ENCODE data around the gene CDK5RAP3.
A peak's percentile ranks its signal among the peaks of the same experiment; 100 is the strongest.
"Not testable (repeated sequence)": the region's sequence is repeated elsewhere in the genome, so short reads cannot be mapped to it uniquely, and the experiment has no call there.

The CDK5RAP3 gene

DNA sequence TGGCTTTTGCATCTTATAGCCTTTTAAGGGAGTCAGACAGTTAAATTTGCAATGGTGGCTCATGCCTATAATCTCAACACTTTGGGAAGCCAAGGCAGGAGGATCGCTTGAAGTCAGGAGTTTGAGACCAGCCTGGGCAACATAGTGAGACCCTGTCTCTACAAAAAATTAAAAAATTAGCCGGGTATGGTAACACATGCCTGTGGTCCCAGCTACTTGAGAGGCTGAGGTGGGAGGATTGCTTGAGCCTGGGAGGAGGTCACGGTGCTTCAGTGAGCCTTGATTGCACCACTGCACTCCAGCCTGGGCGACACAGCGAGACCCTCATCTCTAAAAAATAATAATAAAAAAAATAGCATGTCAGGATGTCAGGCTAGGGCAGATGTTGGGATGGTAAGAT, 30.7 kb downstream of the CDK5RAP3 start:
- not testable (repeated sequence) for DNase-seq

DNA sequence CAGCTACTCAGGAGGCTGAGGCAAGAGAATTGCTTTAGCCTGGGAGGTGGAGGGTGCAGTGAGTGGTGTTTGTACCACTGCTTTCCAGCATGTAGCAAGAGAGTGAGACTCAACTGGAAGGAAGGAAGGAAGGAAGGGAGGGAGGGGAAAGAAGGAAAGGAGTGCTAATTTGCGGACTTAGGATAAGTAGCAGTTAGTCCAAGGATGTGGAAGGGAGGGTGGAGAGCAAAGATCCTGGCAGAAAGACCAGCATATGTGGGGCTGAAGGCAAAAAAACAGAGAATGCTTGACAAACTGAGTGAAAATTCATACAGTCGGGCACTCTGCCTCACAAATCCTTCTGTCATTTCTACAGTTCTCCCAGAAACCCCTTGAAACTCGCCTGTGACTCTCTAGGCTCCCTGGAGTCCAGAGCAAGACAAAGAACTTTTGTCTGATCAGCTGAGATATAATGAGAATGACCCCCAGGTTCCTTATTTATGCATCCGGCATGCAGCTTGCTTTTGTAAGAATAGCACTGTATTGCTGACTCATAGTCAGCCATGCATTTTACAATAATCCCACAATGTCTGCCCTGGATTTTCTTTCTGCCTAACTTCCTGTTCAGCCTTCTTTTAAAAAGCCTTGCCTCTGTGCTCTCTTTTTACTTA, 31.5 kb downstream of the CDK5RAP3 start:
- DNase-seq = peak; percentile 18

DNA sequence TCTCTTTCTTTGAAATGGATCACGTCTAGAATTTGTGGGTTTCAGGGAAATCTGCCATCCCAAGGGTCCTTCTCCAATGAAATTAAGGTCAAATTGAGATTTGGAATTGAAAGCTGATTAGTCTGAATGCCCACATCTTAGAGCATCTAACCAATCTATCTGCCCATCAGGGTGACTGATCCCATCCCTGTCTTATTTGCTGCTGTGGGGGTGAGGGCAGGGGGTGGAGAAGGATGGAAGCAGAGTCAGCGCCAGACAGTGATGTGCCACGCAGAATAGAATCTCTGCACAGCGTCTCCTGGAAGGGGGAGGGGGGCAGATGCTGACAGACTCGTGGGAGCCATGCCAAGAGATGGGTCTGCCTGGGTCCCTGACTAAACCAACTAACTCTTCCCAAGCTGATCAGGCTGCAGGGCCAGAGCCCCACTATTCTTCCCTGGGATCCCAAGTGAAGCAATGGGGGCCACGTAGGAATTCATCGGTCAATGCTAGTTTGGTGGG, 32.1 kb downstream of the CDK5RAP3 start:
- no peak for DNase-seq

DNA sequence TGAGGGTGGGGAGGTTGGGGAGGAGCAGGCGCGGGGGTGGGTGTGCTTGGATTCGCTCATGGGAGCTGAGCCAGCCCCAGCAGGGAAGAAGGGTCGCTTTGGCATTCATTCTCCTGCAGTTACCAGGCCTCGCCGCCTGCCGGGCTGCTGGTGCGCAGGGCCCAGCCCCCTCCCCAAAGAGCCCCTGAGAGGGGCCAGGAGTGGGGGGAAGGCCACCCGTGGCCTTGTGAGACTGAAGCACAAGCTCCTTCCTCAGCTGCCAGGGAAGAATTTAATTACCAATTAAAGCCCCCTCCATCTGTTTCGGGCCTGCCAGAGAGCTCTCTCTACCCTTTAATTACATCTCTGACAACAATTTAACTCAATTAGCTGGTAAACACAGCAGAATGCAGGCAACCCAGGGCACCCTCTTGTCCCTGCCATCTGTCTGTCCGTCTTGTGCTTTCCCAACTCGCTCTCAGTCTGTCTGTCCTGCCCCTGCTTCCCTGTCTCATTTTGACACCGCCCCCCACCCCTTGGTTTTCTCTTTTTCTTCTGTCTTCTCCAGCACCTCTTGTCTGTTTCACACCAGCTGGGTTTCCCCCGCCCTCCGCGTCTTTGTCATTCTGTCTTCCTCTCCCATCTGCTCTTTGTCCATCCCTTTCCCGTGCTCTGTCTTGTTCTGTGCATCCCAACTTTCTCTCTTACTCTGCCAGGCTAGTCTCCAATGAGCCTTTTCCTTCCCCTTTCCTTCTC, 32.7 kb downstream of the CDK5RAP3 start:
- no peak for DNase-seq

DNA sequence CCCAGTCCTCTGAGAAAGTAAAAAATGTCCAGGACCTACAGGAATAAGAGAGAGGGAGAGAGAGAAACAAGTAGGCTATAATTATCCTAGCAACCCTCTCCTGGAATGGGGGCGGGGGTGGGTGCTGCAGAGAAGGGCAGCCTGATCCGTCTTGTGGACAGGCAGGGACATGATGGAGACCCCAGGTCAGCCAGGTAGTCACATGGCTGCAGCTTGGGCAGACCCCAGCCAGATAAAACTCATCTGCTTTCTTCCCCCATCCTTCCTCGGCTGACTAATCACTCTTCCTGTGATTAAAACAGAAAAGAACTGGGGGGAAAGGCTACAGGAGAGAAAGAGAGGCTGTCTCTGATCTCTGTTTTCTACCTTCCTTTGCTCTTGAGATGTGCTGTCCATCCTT, 34.1 kb downstream of the CDK5RAP3 start:
- no peak for DNase-seq

DNA sequence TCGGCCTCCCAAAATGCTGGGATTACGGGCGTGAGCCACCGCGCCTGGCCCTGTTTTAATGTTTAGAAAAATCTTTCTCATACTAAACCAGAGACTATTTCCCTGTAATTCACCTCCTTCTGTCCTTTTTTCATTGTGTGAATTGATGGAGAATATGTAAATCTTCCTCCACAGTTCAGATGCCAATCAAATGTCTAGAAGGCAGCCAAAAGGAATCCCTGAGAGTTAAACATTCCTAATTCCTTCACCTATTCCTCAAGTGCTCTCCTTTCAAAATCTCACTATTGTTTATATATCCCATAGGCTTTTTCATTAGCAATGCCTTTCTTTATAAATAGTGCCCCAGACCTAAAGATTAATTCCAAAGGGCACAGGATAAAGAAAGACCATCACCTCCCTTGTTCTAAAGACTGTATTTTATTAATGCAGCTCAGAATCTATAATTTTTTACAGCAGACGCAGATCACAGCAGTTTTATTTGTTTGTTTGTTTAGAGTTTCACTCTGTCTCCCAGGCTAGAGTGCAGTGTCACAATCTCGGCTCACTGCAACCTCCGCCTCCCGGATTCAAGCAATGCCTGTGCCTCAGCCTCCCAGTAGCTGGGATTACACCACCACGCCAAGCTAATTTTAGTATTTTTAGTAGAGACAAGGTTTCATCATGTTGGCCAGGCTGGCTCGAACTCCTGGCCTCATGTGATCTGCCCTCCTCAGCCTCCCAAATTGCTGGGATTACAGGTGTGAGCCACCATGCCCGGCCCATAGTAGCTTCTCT, 36.2 kb downstream of the CDK5RAP3 start:
- no peak for DNase-seq

DNA sequence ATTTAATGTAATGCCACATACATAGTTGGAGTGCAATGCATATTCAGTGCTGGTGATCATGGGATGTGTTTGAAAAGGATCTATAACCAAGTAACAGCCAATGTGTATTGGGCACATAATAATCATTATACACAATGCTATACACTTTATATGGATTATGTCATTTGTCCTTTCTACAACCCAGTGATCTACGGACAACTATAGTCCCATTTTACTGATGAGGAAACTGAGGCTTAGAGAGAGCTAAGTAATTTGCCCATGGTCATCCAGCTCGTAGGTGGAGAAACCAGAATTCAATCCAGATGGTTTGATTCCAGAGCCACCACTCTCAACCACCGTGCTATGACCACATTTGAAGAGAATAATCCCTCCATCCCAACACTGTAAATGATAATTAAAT, 39.3 kb downstream of the CDK5RAP3 start:
- no peak for DNase-seq

DNA sequence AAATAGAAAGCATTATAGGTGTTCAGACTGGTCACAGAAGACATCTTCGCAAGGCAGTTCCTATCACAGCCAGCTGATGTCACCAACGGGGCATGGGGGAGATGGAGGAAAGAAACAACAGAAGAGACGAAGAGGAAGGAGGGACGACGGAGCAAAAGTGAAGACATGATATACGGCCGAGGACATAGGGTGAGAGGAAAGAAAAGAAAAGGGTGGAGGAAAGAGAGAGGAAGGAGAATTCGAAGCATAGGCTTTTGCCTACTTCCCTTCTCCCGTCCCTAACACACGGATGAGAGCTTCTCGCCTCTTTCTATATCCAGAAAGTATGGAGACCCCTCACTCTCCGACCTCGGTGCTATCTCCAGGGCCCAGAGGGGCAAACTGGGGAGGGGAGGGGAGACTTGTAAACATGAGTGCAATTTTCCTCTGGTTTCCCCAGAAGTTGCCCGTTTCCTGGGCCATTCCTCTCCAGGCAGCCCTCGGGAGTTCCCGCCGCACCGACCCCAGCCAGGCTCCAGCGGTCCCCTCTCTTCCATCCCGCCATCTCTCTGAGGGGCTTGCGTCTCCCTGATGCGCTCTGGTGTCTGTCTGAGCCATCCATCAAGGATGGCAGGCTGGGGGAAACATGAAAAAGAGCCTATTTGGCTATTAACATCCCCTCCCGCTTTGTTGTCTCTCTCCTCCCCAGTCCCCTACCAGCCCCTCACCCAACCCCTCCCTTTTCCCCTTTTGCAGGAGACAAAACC, 40.7 kb downstream of the CDK5RAP3 start:
- peak; percentile 78 for DNase-seq

DNA sequence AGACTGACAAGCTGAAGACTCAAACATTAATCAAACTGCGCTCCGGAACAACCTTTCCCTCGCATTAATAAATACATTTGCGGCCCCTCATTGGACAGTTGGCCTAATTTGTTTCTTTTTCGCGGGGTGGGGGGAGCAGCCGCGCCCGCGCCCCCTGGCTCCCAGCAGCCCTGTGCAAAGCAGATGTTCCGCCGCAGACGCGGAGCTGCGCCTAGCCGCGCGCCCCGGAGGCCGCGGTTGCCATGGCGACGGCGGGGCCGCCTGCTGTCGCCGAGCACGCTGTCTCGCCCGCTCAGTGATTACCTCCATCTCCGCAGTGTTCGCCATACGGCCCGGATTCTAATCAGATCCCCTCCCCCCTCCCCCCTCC, 41.2 kb downstream of the CDK5RAP3 start:
- peak; percentile 89 for DNase-seq

DNA sequence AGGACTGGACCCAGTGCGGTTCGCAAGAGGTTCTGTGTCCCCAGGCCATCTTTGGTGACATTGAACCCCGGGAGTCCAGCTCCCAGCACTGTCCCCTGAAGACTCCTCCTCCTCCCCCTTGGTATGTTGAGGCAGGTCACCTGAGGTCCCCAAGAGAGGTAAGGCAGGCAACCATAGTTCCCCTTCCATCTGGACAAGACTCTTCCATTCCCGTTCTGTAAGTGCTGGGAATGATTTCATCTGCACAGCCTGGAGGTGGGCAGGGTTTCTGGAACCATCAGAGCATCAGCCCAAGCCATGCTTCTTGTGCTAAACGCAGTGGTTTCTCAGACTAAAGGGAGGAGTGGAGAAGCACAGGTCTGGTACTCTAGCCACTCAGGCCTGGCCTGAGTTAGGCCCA, 41.7 kb downstream of the CDK5RAP3 start:
- DNase-seq = no peak

DNA sequence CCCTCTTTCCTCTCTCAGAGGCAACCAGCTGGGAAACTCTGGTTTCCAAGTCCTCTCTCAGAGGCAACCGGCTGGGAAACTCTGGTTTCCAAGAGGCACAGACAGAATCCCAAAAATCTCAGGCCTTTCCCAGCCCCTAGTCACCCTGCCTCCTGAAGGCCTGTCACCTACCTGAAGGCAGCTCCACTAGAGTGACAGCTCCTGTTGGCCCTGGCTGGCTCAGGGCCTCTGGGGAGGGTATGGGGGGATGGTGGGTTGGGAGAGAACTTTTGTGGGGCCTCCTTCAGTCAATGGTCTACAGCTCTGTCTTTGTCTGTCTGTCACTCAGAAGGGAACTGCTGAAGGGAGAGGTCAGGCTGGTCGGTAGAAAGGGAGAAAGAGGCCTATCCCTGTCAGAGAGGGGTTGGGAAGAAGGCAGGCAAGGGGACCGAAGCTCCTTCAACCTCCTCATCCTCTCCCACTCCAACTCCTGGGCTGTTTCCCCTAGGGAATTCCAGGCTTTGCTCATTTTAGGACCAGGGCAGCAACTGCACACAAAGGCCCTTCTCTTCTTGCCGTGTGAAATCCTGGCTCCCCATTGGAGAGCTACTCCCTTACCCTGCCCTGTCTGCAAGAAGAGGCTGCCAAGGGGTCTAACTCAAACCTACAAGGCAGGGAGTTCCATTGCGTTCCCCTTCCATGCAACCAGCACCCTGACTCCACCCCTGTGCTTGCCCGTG, 43.1 kb downstream of the CDK5RAP3 start:
- no peak for DNase-seq

DNA sequence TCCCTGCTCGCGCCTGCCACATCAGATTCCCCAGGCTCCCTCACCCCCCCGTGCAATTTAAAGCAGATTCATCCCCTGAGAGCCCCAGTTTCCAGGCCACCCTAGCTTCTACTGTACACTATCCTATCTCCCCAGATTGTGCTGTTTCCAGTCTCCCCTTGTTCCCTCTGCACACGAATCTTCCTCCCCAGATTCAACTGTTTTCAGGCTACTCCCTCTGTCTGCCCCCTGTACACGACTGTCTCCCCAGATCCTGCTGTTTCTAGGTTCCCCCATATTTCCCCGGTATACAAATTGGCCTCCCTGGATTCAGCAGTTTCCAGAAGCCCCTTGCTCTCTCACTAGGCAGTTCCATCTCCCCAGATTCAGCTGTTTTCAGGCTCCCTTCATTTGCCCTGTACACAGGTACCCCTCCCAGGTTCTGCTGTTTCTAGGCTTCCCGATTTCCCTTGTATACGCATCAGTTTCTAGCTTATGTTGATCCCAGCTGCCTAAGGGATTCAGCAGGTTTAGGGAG, 43.7 kb downstream of the CDK5RAP3 start:
- DNase-seq = no peak

DNA sequence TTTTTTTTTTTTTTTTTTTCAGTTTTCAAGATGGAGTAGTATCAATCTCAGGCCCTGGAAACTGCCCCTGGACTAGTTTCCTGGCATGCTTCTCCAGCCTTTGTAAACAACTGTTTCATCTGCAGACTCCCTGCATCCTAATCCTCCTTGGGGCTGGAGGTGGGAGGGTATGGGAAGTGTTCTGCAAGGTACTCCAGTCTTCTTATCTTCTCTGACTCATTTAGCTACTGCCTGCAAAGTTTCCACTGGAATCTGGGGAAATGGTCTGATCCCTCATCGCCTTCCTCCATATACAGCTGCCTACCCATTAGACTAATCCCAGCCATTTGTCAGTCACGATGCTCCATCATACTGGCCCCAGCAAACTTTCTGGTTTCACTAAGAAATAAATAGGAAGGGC, 45.2 kb downstream of the CDK5RAP3 start:
- no peak for DNase-seq

DNA sequence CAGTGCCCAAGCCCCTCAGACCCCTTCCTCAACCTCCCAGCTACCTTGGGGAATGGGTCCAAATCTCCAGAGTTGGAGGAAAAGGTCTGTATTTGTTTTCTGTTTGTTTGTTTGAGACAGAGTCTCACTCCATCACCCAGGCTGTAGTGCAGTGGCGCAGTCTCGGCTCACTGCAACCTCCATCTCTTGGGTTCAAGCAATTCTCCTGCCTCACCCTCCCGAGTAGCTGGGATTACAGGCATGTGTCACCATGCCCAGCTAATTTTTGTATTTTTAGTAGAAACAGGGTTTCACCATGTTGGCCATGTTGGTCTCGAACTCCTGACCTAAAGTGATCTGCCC, 46.9 kb downstream of the CDK5RAP3 start:
- DNase-seq = not testable (repeated sequence)

DNA sequence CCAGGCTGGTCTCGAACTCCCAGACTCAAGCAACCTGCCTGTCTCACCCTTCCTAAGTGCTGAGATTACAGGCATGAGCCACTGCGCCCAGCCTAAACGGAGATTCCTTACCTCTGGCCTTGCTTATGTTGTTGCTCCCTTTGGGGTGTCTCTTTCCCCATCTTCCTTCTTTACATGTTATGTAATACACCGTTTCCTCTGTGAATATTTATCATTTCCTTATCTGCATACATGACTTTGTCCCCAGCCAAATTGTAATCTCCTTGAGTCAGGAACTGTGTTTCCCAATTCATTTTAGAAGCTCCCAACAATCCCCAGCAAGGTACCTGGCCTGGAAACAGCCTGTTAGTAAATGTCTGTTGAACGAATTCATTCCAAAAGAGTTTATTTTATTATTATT, 51.0 kb downstream of the CDK5RAP3 start:
- no peak for DNase-seq

DNA sequence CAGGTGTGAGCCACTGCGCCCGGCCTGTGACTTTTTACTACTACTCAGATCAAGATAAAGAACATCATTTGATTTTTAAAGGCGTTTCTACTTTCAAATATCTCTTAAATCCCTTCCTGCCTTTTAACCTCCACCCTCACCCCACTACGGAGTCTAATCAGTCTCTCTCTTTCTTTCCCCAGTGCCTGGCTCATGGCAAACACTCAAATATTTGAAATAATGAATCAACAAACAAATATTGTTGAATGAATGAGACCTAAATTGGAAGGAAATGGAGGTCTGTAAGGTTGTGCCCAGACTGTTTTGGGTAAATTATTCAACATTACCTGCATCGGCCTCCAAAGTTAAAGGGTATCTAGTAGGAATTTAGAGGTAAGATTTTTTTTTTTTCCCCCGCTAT, 52.0 kb downstream of the CDK5RAP3 start:
- no peak for DNase-seq

DNA sequence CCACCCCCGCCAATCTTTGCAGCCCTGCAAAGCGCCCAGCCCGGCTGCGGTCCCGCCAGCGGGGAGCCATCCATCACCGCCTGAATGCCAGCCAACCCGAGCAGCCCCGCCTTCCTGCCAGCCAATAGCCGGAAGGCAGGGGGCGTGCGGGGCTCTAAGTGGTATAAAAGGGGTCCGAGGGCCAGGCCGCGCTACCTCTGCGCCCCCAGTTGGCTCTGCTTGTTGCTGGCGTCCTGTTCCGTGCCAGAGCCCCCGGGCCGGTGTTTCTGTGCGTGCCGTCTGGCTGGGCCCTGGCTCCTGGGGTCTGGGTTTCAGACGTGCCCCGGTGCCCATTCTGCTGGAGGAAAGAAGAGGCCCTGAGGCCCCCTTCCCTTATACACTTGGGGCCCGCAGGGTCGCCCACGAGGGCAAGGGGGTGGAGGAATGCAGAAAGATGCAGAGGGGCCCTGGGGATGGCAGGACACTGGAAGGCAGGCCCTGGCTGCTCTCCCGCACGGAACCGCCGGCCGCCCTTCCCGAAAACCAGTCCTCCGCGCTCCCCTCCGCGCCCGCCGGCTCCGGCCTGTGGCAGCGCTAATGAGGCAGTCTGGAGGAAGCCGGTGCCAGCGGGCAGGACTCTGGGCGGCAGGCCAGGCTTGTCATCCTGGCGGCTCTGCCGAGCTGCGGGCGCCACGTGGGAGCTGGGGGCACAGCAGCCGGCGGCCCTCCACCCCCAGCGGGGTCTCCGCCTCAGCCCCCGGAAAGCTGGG, 52.7 kb downstream of the CDK5RAP3 start:
- peak; percentile 92 for DNase-seq

DNA sequence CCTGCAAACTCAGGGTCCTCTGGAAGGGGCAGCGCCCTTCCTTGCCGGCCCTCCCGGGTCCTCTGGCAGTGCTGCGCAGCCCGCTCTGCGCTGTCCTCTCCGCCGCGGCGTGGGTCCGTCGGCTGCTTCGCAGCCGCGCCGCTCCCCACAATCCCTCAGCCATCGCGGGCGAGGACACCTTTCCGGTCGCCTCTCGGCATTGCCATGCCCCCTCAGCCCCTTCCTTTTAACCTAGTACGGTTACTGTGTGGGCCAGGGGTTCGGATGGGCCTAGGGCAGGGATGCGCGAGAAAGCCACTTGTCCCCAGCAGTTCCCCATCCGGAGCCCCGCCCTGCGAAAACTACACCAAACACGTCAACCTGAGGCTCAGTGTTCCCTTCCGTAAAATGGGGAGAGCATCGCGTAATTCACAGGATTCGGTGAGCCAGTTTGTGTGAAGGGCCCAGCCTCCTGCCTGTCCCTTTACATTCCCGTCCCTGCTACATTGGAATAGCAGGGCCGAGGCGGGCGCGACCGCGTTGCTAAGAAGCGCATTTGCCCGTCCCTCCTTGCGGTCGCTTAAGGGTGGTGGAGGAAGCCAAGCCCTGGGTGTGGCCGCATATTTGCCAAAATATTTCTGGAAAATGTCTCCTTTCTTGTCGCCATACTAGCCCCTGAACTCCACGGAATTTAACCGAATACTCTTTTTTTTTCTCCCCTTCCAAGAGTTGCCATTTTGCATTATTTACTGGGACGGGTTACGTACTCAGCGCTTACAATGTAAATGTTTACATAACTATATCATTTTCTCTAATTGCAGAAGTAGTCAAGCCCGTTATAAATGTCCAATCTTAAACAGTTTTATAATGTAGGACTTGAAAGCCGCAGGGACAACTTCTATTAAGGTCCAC, 53.5 kb downstream of the CDK5RAP3 start:
- DNase-seq = peak; percentile 78

DNA sequence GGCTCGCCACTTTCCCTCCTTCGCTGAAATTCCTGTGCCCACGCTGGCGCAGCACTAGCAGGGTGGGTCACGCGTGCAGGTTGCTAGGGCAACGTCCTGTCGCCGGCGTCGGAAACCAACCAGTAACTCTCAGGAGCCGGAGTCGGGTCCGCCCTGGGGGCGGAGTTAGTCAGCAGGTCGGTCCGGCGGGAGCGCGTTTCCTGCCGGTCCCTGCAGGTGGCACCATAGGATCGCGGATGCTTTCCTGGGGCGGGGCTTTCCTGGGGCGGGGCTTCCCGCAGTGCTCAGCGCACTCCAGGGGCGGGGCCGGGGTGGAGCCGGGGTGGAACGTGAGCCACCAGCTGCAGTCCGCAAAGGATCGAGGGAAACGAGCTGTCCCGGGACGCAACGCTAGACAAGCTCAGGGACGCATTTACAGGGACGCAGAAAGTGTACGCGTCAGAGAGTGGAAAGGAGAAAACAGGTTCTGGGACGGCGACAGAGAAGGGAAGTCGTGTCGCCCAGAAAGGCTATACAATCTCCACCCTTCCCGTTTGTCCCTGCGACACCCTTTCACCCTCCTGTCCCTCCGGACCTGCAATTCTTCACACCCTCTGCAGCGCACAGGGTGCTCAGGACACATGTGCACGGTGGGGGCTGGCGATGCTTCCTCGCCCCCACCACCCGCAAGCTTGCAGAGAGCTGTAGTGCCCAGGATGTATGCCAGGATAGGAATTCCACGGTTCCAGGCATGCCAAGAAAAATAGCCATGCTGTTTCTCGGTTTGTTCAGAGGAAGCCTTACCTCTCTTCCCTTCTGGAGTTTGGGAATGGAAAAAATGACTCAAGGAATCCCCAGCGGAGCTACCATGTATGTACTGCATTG, 54.4 kb downstream of the CDK5RAP3 start:
- peak; percentile 98 for DNase-seq
